ENCODE data around the gene SRPRB.

The SRPRB gene

GRCh38 chr3:133849346-133849745, 43.7 kb downstream of the SRPRB start:
- no peak for DNase-seq

GRCh38 chr3:133850034-133850433, 44.4 kb downstream of the SRPRB start:
- DNase-seq: no peak

GRCh38 chr3:133851266-133851906, 45.8 kb downstream of the SRPRB start:
- DNase-seq: no peak

GRCh38 chr3:133851931-133852330, 46.3 kb downstream of the SRPRB start:
- no peak for DNase-seq

- no peak for DNase-seq
Measured at GRCh38 chr3:133853063-133853924, 47.7 kb downstream of the SRPRB start.

- no peak for DNase-seq
Measured at GRCh38 chr3:133853925-133854227, 48.3 kb downstream of the SRPRB start.

GRCh38 chr3:133854264-133855001, 48.8 kb downstream of the SRPRB start:
- DNase-seq: no peak

GRCh38 chr3:133855002-133855370, 49.4 kb downstream of the SRPRB start:
- DNase-seq: no peak

GRCh38 chr3:133855772-133856171, 50.2 kb downstream of the SRPRB start:
- DNase-seq: no peak

- DNase-seq: no peak
Measured at GRCh38 chr3:133856316-133856715, 50.7 kb downstream of the SRPRB start.

- DNase-seq: no peak
Measured at GRCh38 chr3:133857767-133858166, 52.2 kb downstream of the SRPRB start.

- no peak for DNase-seq
Measured at GRCh38 chr3:133859381-133860234, 54.0 kb downstream of the SRPRB start.

- no peak for DNase-seq
Measured at GRCh38 chr3:133860519-133860918, 54.9 kb downstream of the SRPRB start.

- no peak for DNase-seq
Measured at GRCh38 chr3:133862161-133862560, 56.5 kb downstream of the SRPRB start.

- no peak for DNase-seq
Measured at GRCh38 chr3:133863911-133864310, 58.3 kb downstream of the SRPRB start.

GRCh38 chr3:133864616-133865015, 59.0 kb downstream of the SRPRB start:
- no peak for DNase-seq

- DNase-seq: no peak
Measured at GRCh38 chr3:133865136-133865855, 59.7 kb downstream of the SRPRB start.

GRCh38 chr3:133866141-133866540, 60.5 kb downstream of the SRPRB start:
- no peak for DNase-seq

GRCh38 chr3:133868186-133868585, 62.6 kb downstream of the SRPRB start:
- DNase-seq: no peak

- no peak for DNase-seq
Measured at GRCh38 chr3:133868758-133869475, 63.3 kb downstream of the SRPRB start.

- DNase-seq: no peak
Measured at GRCh38 chr3:133869586-133869985, 64.0 kb downstream of the SRPRB start.

- DNase-seq: no peak
Measured at GRCh38 chr3:133870822-133871221, 65.2 kb downstream of the SRPRB start.

Measured in CD4-positive, alpha-beta T cell treated with Interleukin-15 for 1 hour (primary cell).